OCI-LY3 (cell line): ENCODE measurements around the gene C1QTNF6.

ENCODE experiments used
- EZH2phosphoT487 ChIP-seq: fragments of 200-600 bp; shearing (Covaris generic); IDR thresholded peaks from 2 replicates; pipeline ENCODE4 v1.6.1; 2018; ENCODE audit warnings: antibody characterized with exemption, mixed run types, low read depth
- TF ChIP-seq, protein P1 (sequence below): fragments of 200-600, 300-600 bp; sonication (generic); IDR thresholded peaks from 2 replicates; pipeline ENCODE4 v1.5.1; 2014; ENCODE audit warnings: antibody characterized with exemption, low read length, low read depth

DNA sequence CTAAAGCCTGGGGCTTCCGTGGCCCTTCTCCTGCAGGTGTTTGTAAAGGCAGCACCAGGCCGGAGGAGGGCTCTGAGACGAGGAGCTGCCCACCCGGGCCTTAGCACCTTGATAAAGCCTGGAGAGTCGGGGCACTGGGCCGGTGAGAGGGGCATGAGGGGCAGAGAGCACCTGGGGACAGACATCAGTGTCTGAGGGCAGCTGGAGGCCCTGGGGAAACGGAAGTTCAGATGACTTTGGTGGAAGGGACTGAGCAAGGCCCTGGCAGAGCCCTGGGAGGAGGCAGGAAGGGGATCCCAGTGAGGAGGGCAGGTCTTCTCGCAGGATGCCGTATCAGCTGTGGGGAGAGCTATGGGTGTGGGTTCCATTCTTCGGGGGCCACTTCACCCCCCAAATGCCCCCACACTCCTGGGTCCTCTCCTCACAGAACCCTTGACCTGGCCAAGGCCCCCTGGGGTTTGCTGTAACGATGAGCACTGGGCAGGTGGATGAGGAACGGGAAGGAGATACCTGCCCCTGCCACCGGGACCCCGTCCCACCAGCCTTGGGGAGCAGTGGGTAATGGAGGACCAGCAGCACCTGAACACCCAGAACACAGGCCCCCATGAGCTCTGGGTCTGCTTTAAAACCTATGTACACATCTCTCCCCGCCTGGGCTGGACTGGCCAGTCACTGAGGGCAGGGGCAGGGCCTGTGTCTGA, 7.4 kb downstream of the C1QTNF6 start:
- TF ChIP-seq, protein P1, sequence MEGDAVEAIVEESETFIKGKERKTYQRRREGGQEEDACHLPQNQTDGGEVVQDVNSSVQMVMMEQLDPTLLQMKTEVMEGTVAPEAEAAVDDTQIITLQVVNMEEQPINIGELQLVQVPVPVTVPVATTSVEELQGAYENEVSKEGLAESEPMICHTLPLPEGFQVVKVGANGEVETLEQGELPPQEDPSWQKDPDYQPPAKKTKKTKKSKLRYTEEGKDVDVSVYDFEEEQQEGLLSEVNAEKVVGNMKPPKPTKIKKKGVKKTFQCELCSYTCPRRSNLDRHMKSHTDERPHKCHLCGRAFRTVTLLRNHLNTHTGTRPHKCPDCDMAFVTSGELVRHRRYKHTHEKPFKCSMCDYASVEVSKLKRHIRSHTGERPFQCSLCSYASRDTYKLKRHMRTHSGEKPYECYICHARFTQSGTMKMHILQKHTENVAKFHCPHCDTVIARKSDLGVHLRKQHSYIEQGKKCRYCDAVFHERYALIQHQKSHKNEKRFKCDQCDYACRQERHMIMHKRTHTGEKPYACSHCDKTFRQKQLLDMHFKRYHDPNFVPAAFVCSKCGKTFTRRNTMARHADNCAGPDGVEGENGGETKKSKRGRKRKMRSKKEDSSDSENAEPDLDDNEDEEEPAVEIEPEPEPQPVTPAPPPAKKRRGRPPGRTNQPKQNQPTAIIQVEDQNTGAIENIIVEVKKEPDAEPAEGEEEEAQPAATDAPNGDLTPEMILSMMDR: no peak
- no peak for TF ChIP-seq EZH2phosphoT487
